GM10248 (cell line): Measurements from ENCODE around the gene AMZ1.

Source experiments
- CTCF ChIA-PET: fragments of 300-600 bp; sonication (Branson Sonifier 250); formaldehyde crosslinking; extraction: SDS; loops from one replicate; lab custom pipeline; 2021; ENCODE audit warnings: antibody characterized with exemption; lab: Yijun Ruan, JAX
- POLR2A ChIA-PET: fragments of 350-650 bp; sonication (Branson Sonifier 250); formaldehyde crosslinking; extraction: SDS; loops from one replicate; lab custom pipeline; 2020; ENCODE audit warnings: antibody characterized with exemption; lab: Yijun Ruan, JAX
- DNase-seq: peaks from one replicate; pipeline ENCODE4 v3.0.0; 2012; ENCODE audit errors: extremely low spot score
- CTCF ChIP-seq: IDR thresholded peaks from 2 replicates; pipeline ENCODE4 v1.5.1; 2012; ENCODE audit warnings: mild to moderate bottlenecking, low read depth; ENCODE audit errors: extremely low read depth, missing control alignments, control extremely low read depth

The AMZ1 gene

DNA sequence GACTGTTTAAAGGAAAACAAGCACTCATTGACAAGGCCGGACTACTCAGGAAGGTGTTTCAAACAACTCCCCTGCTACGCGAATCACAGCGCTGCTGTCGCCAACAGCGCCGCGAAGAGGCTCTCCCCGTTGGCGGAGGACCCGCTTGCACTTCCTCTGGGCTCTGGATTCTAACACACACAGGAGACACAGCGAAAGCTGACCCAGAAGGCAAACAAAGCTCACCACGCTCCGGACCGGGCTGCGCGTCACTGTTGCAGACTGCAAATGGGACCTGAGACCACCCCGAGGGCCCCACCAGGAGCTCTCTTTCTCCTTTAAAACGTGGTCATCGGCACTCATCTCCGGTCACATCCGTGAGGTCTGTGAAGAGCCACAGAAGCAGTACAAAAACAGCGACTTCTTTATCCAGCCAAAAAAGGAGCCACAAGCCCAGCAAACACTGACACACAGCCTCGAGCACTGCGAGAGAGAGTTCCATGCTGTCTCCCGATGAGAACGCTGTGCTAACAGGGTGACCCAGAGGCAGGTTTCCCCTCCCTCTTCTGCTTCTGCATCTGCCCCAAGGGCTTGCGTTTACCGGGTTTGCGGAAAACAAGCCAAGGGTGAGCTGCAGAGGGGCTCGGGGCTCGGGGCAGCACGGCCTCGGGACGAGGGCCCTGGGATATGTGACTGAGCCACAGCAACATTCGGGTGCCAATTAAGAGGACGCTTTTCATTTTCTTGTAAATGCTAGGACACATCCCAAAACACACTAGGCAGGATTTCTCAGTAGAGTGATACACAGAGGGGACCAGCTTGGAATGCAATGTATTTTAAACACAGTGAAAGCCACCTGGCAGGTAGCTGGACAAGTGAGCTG, 41.3 kb downstream of the AMZ1 start:
- DNase-seq, result no peak
- TF ChIP-seq CTCF, result no peak
- ChIA-PET CTCF (interaction anchor here (0.9 to 2.5 kb wide), 6 partner anchors 9 to 58 kb away, joined by 3 to 7 read pairs (median 4); no protein-coding TSS in a partner anchor), POLR2A (no interaction called here)

- POLR2A ChIA-PET, result no interaction called here
- no peak for DNase-seq
Observed at GRCh38 chr7:2729893-2730716, 42.1 kb downstream of the AMZ1 start.

GRCh38 chr7:2730846-2731770, 43.1 kb downstream of the AMZ1 start:
- no peak for DNase-seq
- CTCF ChIA-PET, result interaction anchor here (0.9 to 2.5 kb wide), 3 partner anchors 15 to 27 kb away, joined by 3 to 7 read pairs (median 4); no protein-coding TSS in a partner anchor

More at GRCh38 chr7:2729893-2730716, 42.1 kb downstream of the AMZ1 start:
- no peak for TF ChIP-seq CTCF
- CTCF ChIA-PET, result interaction anchor here (0.9 to 2.5 kb wide), 8 partner anchors 10 to 59 kb away, joined by 3 to 7 read pairs (median 4); no protein-coding TSS in a partner anchor

GRCh38 chr7:2732388-2732787, 44.4 kb downstream of the AMZ1 start:
- POLR2A ChIA-PET, result no interaction called here
- CTCF ChIA-PET, result interaction anchor here (1.1 kb wide), 1 partner anchor 22 kb away, joined by 4 read pairs; no protein-coding TSS in a partner anchor
- TF ChIP-seq CTCF, result no peak
- DNase-seq, result no peak

More at GRCh38 chr7:2730846-2731770, 43.1 kb downstream of the AMZ1 start:
- TF ChIP-seq CTCF, result no peak
- POLR2A ChIA-PET, result no interaction called here

DNA sequence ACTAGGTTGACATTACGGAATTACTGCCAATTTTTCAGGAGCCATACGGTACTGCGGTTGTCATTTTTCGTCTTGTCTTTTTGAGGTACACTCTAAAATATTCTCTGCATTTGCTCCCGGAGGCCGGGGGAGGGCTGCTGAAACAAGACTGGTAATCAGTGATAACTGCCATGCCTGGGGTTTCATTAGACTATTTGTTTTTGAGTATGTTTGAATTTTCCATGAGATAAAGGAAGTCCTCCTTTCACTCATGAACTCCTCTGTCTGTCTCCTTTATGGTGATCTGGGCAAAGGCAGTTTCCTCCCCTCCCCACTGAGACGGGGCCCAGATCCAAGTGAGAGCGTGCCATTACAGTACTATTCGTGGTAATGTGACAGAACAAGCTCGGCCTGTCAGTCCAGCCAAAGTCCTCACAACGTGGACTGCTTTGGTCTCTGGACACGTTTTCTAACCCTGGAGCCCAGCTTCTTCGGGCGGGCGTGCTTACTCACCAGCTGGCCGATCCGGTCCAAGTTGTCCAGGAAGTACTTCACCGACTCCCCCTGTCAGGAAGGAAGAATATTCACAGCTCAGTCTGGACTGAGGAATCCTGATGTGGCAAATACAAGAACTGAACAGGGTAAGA, 45.1 kb downstream of the AMZ1 start:
- TF ChIP-seq CTCF, result no peak
- ChIA-PET POLR2A (no interaction called here), CTCF (interaction anchor here (0.8 to 1.1 kb wide), 2 partner anchors 8 to 23 kb away, joined by 3 to 4 read pairs; no protein-coding TSS in a partner anchor)
- no peak for DNase-seq
